ENCODE data around the gene EYA2.

The EYA2 gene

DNA sequence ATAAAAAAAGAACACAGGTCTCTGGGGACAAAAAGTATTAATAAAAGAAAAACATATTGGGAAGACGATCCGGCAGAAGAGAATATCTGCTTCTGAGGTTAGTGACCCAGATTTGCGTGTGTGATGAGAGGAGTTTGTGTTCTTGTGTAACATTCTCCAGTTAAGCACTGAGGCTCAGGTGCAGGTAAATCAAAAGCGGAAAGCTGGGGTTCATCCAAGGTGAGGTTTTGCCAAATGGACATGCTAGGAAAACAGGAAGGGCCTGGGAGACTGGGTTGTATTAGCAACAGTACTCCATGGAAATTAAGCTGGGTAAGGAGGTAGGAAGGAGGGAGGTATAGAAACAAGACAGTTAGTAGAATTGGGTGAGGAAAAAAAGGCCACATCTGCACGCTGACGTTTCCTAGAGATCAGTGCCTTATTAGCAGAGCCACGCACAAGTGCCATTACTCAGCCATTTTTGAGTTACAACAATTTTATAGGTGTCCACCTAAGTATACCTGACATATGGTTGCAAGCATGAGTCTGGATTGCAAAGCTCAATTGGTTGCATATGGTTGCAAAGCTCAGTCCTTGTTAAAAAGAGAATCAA is 322.3 kb downstream of the EYA2 start:
- no peak for DNase-seq (ENCODE audit: extremely low read depth in 1 of 2, low read depth in 1 of 2)

DNA sequence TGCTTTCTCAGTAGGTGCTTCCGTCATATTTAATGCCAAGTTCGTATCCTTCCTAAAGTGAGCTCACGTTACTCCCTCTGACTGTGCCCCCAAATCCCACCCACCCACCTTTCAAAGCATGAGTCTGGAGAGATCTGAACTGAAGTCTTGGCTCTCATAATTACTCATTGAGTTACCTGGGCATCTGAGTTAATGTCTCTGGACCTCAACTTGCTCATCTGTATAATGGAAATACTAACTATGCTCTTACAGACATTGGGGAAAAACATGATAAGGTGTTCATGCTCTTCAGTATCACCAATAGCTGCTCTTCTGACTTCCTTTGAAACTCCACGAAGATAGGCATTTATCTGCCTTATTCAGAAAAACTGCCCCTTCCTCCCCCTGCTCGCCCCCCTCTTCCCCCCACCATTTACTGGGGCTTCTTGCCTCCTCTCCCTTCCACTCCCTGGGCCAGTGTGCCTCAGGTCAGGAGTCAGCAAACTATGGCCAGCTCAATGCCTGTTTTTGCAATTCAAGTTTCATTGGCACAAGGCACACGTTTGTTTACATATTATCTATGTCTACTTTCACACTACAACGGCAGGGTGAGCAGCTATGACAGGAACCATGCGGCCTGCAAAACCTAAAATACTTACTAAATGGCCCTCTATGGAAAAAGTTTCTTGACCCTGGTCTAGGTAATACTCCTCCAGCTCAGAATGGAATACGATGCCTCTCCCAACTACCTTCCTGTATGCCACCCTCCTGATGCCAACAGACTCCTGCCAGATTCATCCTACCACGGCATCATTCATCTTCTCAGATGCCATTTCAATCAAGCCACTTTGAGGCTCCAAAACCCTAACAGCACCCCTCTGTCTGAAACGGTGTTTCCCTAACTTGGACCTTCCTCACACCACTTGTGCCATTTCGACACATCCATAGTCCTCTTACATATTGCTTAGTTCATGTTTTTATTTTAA is 323.1 kb downstream of the EYA2 start:
- no peak for DNase-seq (ENCODE audit: extremely low read depth in 1 of 2, low read depth in 1 of 2)

DNA sequence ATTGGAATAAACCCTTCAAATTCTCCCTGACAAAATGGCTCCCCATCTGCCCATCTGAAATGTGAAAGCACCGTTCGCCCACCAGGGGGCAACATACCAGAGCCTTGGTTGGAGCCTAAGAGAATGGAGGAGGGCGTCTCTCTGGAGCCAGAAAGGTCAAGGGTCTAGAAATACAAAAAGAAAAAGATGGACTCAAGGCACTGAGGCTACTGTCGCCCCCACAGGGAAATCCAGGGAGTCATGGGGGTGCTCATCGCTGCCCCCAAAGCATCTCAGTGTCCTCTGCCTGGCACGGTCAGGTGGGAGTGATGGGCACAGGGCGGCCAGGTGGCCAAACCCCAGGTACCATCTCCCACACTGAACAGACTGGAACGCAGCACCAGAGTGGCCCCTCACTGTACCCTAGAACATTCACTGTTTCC is 325.5 kb downstream of the EYA2 start:
- peak in 1 of 2 donors; percentile 29 for DNase-seq (ENCODE audit: extremely low read depth in 1 of 2, low read depth in 1 of 2)

DNA sequence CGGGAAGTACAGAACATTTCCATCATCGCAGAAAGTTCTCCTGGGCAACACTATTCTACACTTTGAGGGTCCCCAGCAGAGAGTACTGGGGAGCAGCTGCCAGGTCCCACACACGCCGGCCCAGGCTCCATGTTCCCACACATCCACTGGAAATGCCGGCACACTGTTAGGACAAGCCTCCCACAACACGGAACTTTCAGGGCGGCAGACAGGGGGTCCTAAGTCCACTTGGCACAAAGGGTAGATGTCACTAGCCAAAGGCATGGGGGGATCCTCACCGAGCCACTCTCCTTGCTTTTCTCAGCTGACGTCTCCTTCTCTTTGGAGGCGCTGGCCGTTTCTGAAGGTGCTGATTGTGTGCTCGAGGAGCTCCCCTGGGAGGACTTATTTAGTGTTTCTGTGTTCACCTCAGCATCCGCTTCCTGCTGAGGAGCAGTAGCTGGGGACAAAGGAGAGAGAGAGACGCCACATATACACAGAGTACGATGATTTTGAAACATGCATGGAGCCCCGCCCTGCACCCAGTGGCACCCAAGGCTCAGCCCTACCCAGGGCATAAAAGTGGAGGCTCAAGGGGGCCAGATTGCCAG is 326.5 kb downstream of the EYA2 start:
- DNase-seq (ENCODE audit: extremely low read depth in 1 of 2, low read depth in 1 of 2), result no peak

DNA sequence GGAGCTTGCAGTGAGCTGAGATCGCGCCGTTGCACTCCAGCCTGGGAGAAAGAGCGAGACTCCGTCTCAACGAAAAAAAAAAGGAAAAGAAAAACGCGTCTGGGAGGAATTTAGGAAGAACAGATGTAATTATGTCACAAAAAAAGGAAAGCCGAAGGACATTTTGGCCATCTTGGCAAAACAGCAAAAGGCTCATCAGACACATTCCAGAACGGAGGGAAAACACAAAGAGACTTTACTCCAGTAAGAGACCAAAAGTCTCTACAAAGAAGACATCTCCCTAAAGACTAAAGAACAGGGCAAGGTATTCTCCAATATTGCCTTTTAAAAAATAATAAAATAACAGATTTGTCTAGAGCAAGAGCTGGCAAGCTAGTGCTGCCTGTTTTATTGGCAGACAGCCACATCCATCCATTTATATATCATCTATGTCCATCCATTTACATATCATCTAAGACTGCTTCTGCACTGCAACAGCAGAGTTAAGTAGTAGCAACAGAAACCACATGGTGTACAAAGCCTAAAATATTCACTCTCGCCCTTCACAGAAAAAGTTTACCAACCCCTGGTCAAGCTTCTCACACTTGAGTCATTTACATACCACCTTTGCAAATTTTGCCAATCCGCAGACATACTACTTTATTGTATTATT is 328.0 kb downstream of the EYA2 start:
- no peak for DNase-seq (ENCODE audit: extremely low read depth in 1 of 2, low read depth in 1 of 2)

DNA sequence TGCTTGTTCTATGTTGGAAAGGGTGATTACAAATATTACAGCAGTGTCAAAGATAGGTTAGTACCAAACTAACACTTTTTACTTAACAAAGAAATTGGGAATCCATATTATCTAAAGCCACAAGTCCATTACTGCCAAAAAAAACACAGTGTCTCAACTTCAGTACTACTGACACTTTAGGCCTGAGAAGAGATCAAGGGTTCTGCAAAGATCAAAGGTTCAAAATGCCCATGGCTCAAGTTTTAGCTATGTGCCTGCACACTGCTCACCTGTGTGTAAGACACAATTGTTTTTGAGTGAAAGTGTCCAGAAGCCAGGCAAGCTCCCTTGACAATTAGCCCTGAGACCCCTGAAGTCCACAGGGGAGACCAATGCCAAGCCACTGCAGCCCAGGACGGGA is 329.3 kb downstream of the EYA2 start:
- DNase-seq (ENCODE audit: extremely low read depth in 1 of 2, low read depth in 1 of 2), result no peak

DNA sequence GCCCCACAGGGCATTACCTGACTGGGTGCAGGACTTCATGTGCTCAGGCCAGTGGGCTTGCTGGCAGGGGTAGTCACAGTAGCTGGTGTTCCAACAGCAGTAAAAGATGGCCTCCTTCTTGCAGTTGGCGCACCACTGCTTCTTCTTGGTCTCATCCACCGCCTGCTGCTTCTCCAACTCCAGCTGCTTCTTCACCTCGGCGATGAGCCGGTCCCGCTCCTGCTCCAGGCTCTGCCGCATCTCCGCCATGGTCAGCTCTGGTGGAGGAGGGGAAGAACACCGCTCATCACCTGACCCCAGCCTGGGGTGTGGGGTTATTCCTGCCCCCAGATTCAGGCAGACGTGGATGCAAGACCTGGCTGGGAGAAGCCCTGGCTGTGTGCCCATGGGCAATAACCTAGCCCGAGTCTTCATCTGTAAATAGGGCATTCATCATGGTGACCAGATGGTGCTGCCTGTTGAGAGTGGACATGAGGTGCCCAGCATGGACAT is 329.7 kb downstream of the EYA2 start:
- no peak for DNase-seq (ENCODE audit: extremely low read depth in 1 of 2, low read depth in 1 of 2)

DNA sequence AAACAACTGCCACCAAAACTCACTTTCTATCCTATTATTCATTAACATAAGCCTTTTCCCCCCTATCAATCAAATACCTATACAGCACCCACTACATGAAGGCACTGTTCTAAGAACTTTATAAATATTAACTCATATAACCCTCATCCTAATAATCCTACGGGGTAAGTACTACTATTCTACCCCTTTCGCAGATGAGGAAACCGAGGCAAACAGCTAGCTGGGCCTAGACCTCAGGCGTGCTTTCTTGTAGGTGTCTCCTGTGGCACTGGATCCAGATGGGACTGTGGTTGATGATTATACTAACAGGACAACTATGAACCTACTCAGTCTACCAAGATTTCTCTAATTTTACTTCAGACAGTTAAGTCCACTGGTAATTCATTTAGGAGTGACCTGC is 330.2 kb downstream of the EYA2 start:
- no peak for DNase-seq (ENCODE audit: extremely low read depth in 1 of 2, low read depth in 1 of 2)

DNA sequence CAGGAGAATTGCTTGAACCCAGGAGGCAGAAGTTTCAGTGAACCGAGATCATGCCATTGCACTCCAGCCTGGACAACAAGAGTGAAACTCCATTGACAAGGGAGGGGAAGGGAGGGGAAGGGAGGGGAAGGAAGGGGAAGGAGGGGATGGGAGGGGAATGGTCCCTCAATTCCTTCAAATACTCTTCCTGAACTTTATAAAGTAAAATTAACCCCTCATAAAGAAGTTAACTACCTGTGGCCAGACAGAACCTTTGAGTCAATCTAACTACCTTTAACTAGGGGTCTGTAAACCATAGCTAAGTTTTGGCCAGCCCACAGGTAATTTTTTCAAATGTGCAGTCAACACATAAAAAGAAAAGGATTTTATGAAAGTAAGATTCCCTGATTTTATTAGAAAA is 330.8 kb downstream of the EYA2 start:
- DNase-seq (ENCODE audit: extremely low read depth in 1 of 2, low read depth in 1 of 2), result no peak

DNA sequence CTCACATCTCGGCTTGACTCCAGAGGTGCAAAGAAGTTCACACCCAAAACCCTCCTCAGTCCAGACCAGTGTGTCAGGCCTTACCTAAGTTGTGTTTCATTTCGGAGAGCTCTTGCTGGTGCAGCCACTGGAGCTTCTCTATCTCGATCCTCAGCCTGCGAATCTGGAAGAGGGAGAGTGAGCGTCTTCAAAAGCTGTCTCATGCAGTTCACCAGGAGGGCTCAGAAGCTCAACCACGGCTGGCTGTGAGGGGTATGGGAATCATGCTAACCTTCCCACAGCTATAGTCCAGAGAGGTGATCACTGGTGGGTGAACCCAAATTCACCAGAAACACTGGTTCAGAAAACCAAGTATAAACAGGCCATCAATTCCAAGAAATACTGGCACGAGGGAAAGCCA is 332.5 kb downstream of the EYA2 start:
- DNase-seq (ENCODE audit: extremely low read depth in 1 of 2, low read depth in 1 of 2), result no peak

DNA sequence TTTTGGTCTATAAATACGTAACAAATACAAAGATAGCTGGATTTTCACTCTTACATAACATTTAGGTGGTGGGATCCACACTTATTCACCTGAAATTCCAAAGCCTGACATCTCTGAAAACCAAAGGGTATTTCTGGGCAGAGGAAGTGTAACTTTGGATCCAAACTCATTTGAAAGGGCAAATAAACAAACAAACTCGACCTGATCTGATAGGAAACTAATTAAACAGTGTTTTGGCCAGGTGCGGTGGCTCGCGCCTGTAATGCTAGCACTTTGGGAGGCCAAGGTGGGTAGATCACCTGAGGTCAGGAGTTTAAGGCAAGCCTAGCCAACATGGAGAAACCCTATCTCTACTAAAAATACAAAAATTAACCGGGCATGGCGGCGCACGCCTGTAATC is 332.9 kb downstream of the EYA2 start:
- DNase-seq (ENCODE audit: extremely low read depth in 1 of 2, low read depth in 1 of 2), result no peak

DNA sequence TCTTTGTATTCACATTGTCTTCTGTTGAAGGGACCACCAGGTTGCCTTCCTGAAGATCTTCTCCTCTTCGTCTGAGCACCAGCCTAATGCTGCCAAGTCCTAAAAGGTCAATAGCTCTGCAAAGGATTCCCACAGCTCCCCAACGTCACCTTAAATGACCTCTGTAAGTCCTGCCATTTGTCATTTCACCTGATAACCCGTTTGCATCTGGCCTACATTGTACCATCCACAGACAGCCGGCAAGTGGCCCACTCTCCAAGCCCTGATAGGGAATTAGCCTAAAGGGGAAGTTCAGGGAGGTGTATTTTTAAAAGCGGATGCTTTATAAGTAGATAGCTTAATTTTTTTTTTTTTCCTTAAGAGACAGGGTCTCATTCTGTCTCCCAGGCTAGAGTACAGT is 334.0 kb downstream of the EYA2 start:
- no peak for DNase-seq (ENCODE audit: extremely low read depth in 1 of 2, low read depth in 1 of 2)

DNA sequence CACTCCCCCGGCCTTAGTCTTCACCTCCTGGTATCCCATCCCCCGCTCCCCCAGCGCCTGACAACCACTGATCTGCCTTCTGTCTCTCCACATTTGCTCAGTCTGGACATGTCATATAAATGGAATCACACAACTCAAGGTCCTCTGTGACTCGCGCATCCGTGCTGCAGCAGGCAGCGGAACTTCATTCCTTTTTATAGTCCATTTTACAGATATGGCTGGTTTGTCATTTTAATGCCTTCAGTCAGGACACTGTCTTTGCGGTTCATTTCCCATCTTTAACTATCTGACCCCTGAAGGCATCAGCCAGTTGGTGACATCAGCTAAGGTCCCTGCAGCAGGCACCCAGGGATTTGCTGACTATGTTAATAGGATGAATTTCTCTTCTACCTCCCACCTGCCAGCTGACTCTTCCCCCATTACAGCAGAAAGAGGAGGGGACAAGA is 336.2 kb downstream of the EYA2 start:
- DNase-seq (ENCODE audit: extremely low read depth in 1 of 2, low read depth in 1 of 2), result no peak

DNA sequence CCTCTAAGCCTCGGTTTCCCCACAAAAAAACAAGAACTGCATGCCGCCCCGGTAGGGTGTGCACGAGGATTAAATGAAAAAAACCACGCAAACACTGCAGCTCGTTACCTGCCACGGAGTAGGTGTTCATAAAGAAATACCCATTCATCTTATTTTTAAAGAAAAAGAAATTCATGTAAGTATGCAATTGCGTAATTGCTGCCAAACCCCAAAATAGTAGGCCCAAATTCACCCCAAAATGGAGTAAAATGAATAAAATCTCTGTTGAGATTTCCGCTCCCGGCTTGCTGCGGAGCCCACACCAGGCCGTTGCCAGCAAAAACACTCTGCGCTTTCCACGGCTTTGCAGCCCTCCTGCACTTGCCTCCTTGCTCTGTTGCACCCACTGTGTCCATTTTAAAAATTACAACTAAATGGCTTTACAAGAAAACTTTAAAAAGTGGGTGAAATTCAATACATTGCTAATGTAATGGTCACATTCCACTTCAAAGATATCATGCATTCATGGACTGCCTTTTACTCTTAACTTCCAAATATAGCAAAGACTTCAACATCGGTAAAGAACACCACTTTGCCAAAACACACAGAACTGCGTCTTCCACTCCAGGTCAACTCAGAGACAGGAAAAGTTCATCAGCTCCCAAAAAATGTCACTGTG is 336.9 kb downstream of the EYA2 start:
- no peak for DNase-seq (ENCODE audit: extremely low read depth in 1 of 2, low read depth in 1 of 2)

DNA sequence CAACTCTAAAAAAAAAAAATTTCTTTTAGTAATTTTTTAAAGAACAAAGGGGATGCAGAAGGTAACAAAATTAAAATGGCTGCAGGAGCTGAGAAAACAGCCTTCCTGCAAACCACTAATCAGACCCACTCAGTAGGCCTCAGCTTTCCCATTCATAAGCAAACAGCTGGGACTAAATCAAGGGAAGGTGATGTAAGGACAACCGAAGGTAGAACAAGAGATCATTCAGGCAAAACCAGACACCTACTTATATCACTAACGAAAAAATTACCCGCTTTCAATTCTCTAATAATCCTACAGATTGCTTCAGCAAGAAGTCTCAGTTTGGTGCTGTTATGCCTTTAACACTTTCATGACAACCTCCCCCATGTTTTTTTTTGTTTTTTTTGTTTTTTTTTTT is 337.9 kb downstream of the EYA2 start:
- DNase-seq (ENCODE audit: extremely low read depth in 1 of 2, low read depth in 1 of 2), result no peak

DNA sequence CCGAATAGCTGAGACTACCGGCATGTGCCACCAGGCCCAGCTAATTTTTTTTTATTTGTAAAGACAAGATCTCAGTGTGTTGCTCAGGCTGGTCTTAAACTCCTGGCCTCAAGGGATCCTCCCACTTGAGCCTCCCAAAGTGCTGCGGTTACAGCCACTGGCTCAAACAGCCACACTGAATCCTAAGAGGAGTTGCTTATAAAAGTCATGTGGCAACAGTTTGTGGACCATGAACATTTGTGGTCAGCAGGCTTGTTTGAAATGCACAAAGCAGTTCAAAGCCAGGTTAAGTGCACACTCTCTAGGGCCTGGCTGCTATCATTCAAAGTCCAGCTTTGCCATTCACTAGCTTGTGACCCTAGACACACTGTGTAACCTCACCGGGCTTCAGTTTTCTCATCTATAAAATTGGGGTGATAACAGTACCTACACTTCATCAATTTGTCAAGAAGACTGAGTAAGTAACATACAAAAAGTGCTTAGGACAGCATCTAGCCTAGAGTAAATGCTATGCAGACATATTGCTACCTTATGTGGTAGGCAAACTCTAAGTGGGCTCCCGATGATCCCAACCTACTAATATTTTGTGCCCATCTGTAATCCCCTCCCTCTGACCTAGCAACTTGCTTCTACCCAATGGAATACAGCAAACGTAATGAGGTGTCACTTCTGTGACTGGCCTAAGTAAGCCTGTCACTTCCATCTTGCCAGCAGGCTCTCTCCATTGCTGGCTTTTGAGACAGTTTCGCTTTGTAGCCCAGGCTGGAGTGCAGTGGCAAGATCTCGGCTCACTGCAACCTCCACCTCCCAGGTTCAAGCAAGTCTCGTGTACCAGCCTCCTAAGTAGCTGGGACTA is 338.9 kb downstream of the EYA2 start:
- no peak for DNase-seq (ENCODE audit: extremely low read depth in 1 of 2, low read depth in 1 of 2)

DNA sequence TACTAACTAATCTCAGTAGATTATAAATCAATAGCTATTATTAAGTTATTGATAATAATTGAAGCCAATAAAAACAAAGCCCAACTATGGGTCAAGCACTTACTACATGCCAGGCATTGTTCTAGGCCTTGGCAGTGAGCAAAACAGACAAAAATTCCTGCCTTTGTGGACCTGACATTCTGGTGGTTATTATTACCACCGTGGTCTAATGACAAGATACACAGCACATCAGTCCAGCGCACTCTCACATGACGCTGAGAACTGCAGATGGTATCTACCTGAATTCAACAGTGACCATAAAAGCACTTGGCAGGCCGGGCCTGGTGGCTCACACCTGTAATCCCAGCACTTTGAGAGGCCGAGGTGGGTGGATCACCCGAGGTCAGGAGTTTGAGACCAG is 340.5 kb downstream of the EYA2 start:
- no peak for DNase-seq (ENCODE audit: extremely low read depth in 1 of 2, low read depth in 1 of 2)

DNA sequence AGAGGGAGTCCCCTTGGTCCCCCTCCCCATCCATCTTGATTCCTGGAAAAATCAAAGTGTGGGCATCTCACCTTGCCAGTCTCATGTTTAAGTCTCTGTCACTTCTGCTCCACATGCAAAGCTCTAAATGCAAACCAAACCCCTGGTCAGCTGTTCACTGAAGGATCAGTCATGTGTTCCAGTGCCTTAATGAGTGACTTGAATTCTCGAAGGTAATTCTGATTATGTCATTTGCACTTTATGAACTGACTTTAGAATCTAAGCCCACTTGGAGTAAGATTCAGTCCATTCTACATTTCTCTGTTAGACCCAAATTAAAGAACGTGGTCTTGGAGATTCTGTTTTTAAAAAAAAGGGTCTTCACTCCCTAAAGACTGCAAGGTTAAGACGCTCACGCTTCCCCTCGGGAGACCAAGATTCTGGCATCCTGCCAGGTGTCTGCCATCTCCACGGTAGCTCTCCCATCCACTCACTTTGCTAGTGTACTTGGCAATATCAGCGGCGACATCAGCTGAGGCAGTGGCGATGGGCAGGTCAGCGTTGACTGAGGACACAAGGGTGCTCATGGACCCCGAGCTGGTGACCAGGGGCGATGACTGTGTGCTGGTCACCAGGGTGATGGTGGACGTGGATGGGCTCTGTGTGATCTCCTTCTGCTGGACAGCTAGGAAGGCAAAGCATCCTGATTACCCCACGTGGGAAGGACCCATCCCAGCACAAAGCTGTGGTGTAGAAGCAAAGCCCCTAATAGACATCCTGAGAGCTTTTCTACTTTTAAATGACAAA is 341.4 kb downstream of the EYA2 start:
- DNase-seq (ENCODE audit: extremely low read depth in 1 of 2, low read depth in 1 of 2), result no peak

DNA sequence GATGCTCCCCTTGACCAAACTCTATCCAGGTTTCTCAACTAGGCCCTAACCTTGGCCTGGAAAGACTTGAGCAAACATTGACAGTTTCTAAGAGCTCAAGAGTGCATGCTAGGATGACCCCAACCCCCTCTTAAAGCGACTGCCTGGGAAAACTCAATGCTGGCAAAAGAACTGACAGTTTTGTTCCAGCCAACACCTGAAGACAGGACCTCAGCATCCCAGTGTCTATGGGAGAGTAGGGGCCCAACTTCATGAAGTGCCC is 341.9 kb downstream of the EYA2 start:
- no peak for DNase-seq (ENCODE audit: extremely low read depth in 1 of 2, low read depth in 1 of 2)
